Measurements from ENCODE around the gene TSPAN5.
"Not testable (repeated sequence)": the region's sequence is repeated elsewhere in the genome, so short reads cannot be mapped to it uniquely, and the experiment has no call there.

The TSPAN5 gene

GRCh38 chr4:98462487-98462886 lies 195.9 kb downstream of the TSPAN5 start:
- no peaks in the 10 kb centered on the region for H3K27me3 ChIP-seq (replicated peaks; ENCODE audit: control insufficient read depth, insufficient read depth, low read length)
- H3K4me3 ChIP-seq (replicated peaks; ENCODE audit: low read depth, low read length) = no peak overlapping the region
- no peaks in the 10 kb centered on the region for H3K36me3 ChIP-seq (ENCODE audit: control insufficient read depth, insufficient read depth, low read length)
- TF ChIP-seq CTCF (IDR thresholded peaks at IDR 0.05; ENCODE audit: insufficient read depth, low read length, poor library complexity, severe bottlenecking) = no peak
- DNase-seq (ENCODE audit: extremely low read depth, insufficient read length) = no peak

- not testable (repeated sequence) for H3K27me3 ChIP-seq (replicated peaks; ENCODE audit: control insufficient read depth, insufficient read depth, low read length); H3K36me3 ChIP-seq (ENCODE audit: control insufficient read depth, insufficient read depth, low read length); DNase-seq (ENCODE audit: extremely low read depth, insufficient read length); H3K4me3 ChIP-seq (replicated peaks; ENCODE audit: low read depth, low read length)
Measured at GRCh38 chr4:98461121-98461865, 197.1 kb downstream of the TSPAN5 start.

GRCh38 chr4:98457422-98457821 lies 201.0 kb downstream of the TSPAN5 start:
- H3K36me3 ChIP-seq (ENCODE audit: control insufficient read depth, insufficient read depth, low read length); DNase-seq (ENCODE audit: extremely low read depth, insufficient read length); H3K27me3 ChIP-seq (replicated peaks; ENCODE audit: control insufficient read depth, insufficient read depth, low read length); H3K4me3 ChIP-seq (replicated peaks; ENCODE audit: low read depth, low read length): not testable (repeated sequence)

GRCh38 chr4:98452091-98452490 lies 206.3 kb downstream of the TSPAN5 start:
- no peak for TF ChIP-seq CTCF (IDR thresholded peaks at IDR 0.05; ENCODE audit: insufficient read depth, low read length, poor library complexity, severe bottlenecking)
- no peaks in the 10 kb centered on the region for H3K27me3 ChIP-seq (replicated peaks; ENCODE audit: control insufficient read depth, insufficient read depth, low read length)
- no peak for DNase-seq (ENCODE audit: extremely low read depth, insufficient read length)
- no peaks in the 10 kb centered on the region for H3K36me3 ChIP-seq (ENCODE audit: control insufficient read depth, insufficient read depth, low read length)
- no peak overlapping the region for H3K4me3 ChIP-seq (replicated peaks; ENCODE audit: low read depth, low read length)

- Histone ChIP-seq H3K27me3 (replicated peaks; ENCODE audit: control insufficient read depth, insufficient read depth, low read length) (no peaks in the 10 kb centered on the region), H3K36me3 (ENCODE audit: control insufficient read depth, insufficient read depth, low read length) (no peaks in the 10 kb centered on the region; the same call in 1 of the 2 replicates), H3K4me3 (replicated peaks; ENCODE audit: low read depth, low read length) (no peak overlapping the region)
- peak; percentile 8 for DNase-seq (ENCODE audit: extremely low read depth, insufficient read length)
- no peak for TF ChIP-seq CTCF (IDR thresholded peaks at IDR 0.05; ENCODE audit: insufficient read depth, low read length, poor library complexity, severe bottlenecking)
Measured at GRCh38 chr4:98448908-98449307, 209.5 kb downstream of the TSPAN5 start.

GRCh38 chr4:98447648-98448047 lies 210.8 kb downstream of the TSPAN5 start:
- TF ChIP-seq CTCF (IDR thresholded peaks at IDR 0.05; ENCODE audit: insufficient read depth, low read length, poor library complexity, severe bottlenecking) = peak; percentile 7
- DNase-seq (ENCODE audit: extremely low read depth, insufficient read length) = peak; percentile 29
- H3K4me3 ChIP-seq (replicated peaks; ENCODE audit: low read depth, low read length) = no peak overlapping the region
- no peaks in the 10 kb centered on the region for H3K27me3 ChIP-seq (replicated peaks; ENCODE audit: control insufficient read depth, insufficient read depth, low read length)
- no peaks in the 10 kb centered on the region; the same call in 1 of the 2 replicates for H3K36me3 ChIP-seq (ENCODE audit: control insufficient read depth, insufficient read depth, low read length)

All from GM06990 (cell line).